HG02678 (cell line): Measurements from ENCODE around the gene CEBPA.

ENCODE experiments used
- ATAC-seq: cut with Tn5 transposase; IDR thresholded peaks from one replicate; pipeline ENCODE4 v1.9.1; 2021; ENCODE audit warnings: mild to moderate bottlenecking, moderate library complexity; ENCODE audit not compliant: unreplicated experiment

The CEBPA gene

GRCh38 chr19:33252418-33252962 is 49.8 kb downstream of the CEBPA start:
- ATAC-seq: no peak

- ATAC-seq: no peak
Observed at GRCh38 chr19:33251526-33252090, 50.7 kb downstream of the CEBPA start.

GRCh38 chr19:33251076-33251475 is 51.3 kb downstream of the CEBPA start:
- no peak for ATAC-seq

- no peak for ATAC-seq
Observed at GRCh38 chr19:33250500-33250899, 51.8 kb downstream of the CEBPA start.
